CD14-positive monocyte (primary cell): Measurements from ENCODE around the gene TMEM238L. TPM values are rescaled to one million over a fixed set of nuclear protein-coding genes. Genes with fewer than 3 reads are reported as not detected.

Experiments used
- DNase-seq, 3 donors: peaks; one replicate each; pipeline ENCODE4 v3.0.0-alpha.2; 2011 to 2022
- H2AFZ ChIP-seq: 2 replicates; pipeline ENCODE4 v1.6.0; 2012; ENCODE audit warnings: mild to moderate bottlenecking, low read depth, low read length, inconsistent platforms; ENCODE audit not compliant: insufficient read depth, poor library complexity, severe bottlenecking
- H3K27ac ChIP-seq, 2 donors: 1 replicate in 1 of 2; 2 replicates in 1 of 2; pipeline ENCODE4 v1.5.1; 2012 to 2013; ENCODE audit warnings: low read length in 2 of 2, control low read depth in 1 of 2, inconsistent platforms in 1 of 2, low read depth in 1 of 2, mild to moderate bottlenecking in 1 of 2
- H3K27me3 ChIP-seq, 2 donors: one replicate each; pipeline versions ENCODE4 v1.6.0 to v1.6.1; 2011 to 2013; ENCODE audit warnings: low read length in 2 of 2; ENCODE audit not compliant: control insufficient read depth in 2 of 2, insufficient read depth in 2 of 2
- H3K36me3 ChIP-seq, 2 donors: replicated peaks in 1 of 2; 1 replicate in 1 of 2; 2 replicates in 1 of 2; pipeline versions ENCODE4 v1.5.1 to v1.6.1; 2012 to 2013; ENCODE audit warnings: low read length in 2 of 2, control low read depth in 1 of 2, inconsistent platforms in 1 of 2, mild to moderate bottlenecking in 1 of 2; ENCODE audit not compliant: insufficient read depth in 2 of 2, control insufficient read depth in 1 of 2
- H3K4me1 ChIP-seq, 2 donors: 1 replicate in 1 of 2; 2 replicates in 1 of 2; pipeline versions ENCODE4 v1.5.1 to v1.6.1; 2012 to 2013; ENCODE audit warnings: low read length in 2 of 2, control low read depth in 1 of 2, inconsistent platforms in 1 of 2, mild to moderate bottlenecking in 1 of 2, moderate library complexity in 1 of 2; ENCODE audit not compliant: insufficient read depth in 2 of 2, control insufficient read depth in 1 of 2
- H3K4me2 ChIP-seq: replicated peaks from 2 replicates; pipeline ENCODE3; 2012; ENCODE audit warnings: low read length, moderate library complexity, mild to moderate bottlenecking; ENCODE audit not compliant: poor library complexity, severe bottlenecking; ENCODE audit errors: extremely low read depth
- H3K4me3 ChIP-seq, 3 experiments: fragments of 200-600 bp in 1 of 3; sonication (generic) in 1 of 3; replicated peaks in 1 of 3; 1 replicate in 2 of 3; 2 replicates in 1 of 3; pipeline ENCODE4 v1.5.1; 2011 to 2013; ENCODE audit warnings: low read length in 3 of 3, mild to moderate bottlenecking in 3 of 3, control low read depth in 2 of 3, low read depth in 2 of 3, inconsistent platforms in 1 of 3, moderate library complexity in 1 of 3
- H3K79me2 ChIP-seq: 2 replicates; pipeline ENCODE4 v1.6.0; 2012; ENCODE audit warnings: mild to moderate bottlenecking, control low read depth, inconsistent platforms, low read length, moderate library complexity; ENCODE audit not compliant: insufficient read depth
- H3K9ac ChIP-seq: 2 replicates; pipeline ENCODE4 v1.6.0; 2017; ENCODE audit warnings: low read length, mild to moderate bottlenecking; ENCODE audit not compliant: insufficient read depth, poor library complexity, severe bottlenecking
- H3K9me3 ChIP-seq, 2 donors: replicated peaks in 1 of 2; 1 replicate in 1 of 2; 2 replicates in 1 of 2; pipeline versions ENCODE4 v1.5.1 to v1.6.1; 2012 to 2013; ENCODE audit warnings: low read length in 2 of 2, control low read depth in 1 of 2; ENCODE audit not compliant: control insufficient read depth in 1 of 2, insufficient read depth in 1 of 2
- H4K20me1 ChIP-seq: 2 replicates; pipeline ENCODE4 v1.6.0; 2012; ENCODE audit warnings: mild to moderate bottlenecking, low read length, control low read depth, moderate library complexity; ENCODE audit not compliant: insufficient read depth
- H3K27ac Mint-ChIP-seq, 7 donors: one replicate each; pipeline ENCODE4 v1.8.0; 2020; ENCODE audit warnings: mild to moderate bottlenecking in 7 of 7, mixed read lengths in 7 of 7, moderate library complexity in 6 of 7, inconsistent platforms in 2 of 7
- H3K27me3 Mint-ChIP-seq, 3 donors: one replicate each; pipeline ENCODE4 v1.8.0; 2021 to 2022; ENCODE audit warnings: low read depth in 3 of 3, mild to moderate bottlenecking in 3 of 3, mixed read lengths in 3 of 3, moderate library complexity in 3 of 3, inconsistent platforms in 1 of 3
- H3K36me3 Mint-ChIP-seq, 2 donors: one replicate each; pipeline ENCODE4 v1.8.0; 2020; ENCODE audit warnings: mixed read lengths in 2 of 2, inconsistent platforms in 1 of 2, mild to moderate bottlenecking in 1 of 2
- H3K4me1 Mint-ChIP-seq: one replicate; pipeline ENCODE4 v1.8.0; 2020; ENCODE audit warnings: mild to moderate bottlenecking, mixed read lengths
- H3K4me3 Mint-ChIP-seq, 2 donors: one replicate each; pipeline ENCODE4 v1.8.0; 2020; ENCODE audit warnings: mild to moderate bottlenecking in 2 of 2, mixed read lengths in 2 of 2, moderate library complexity in 1 of 2
- H3K9me3 Mint-ChIP-seq, 7 donors: one replicate each; pipeline ENCODE4 v1.8.0; 2020 to 2022; ENCODE audit warnings: mixed read lengths in 7 of 7, mild to moderate bottlenecking in 6 of 7, moderate library complexity in 6 of 7, inconsistent platforms in 2 of 7
- WGBS: methylation state at CpG from one replicate; pipeline ENCODE4 v1.1.5; 2013; ENCODE audit warnings: missing lambda C conversion rate; ENCODE audit not compliant: insufficient coverage; 5-methylcytosine and 5-hydroxymethylcytosine counted together
- intact Hi-C, 2 donors: fragments of 100-400 bp; cut with micrococcal nuclease; formaldehyde crosslinking; loops; one replicate each; pipeline versions ENCODE4 v1.15.0 to v1.15.1; 2023
- polyA plus RNA-seq, 3 donors: library from polyadenylated mRNA; depleted of rRNA in 1 of 3; unstranded in 2 of 3; stranded (reverse) in 1 of 3; fragments of 300-500 nt in 2 of 3; fragments of >200 nt in 1 of 3; fragmentation: Illumina TruSeq in 2 of 3; gene quantifications; 1 replicate in 2 of 3; 2 replicates in 1 of 3; pipeline ENCODE4 v1.2.3, GENCODE V29; 2012 to 2021
- TF ChIP-seq, protein P1 (sequence below): fragments of 200-600 bp; IDR thresholded peaks from one replicate; pipeline ENCODE4 v1.8.0; 2022; ENCODE audit warnings: antibody characterized with exemption, mild to moderate bottlenecking

The TMEM238L gene
- polyA plus RNA-seq, 3 donors, result not detected

DNA sequence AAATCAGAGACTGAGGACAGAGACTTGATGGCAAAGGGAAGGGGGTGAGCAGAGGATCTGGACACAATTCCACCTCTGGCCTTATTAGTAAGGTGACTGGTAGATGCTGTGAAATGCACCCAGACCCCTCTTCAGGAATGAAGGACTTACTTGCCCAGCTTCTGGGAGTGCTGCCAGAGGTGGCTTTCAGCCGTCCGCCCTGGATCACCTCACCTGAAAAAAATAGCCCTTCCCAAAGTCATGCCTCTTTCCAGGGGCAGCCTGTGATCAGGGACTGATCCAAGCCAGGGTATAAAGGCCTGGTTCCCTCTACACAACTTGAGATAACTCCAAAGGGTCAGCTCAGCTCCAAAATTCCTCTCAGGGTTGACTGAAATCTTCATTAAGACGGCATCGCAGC, 53.7 kb downstream of the TMEM238L start:
- Histone ChIP-seq H3K4me1 (no peaks in the 10 kb centered on the region), H3K9ac (no peak overlapping the region), H3K4me3 (no peak overlapping the region), H3K36me3 (no peaks in the 10 kb centered on the region), H4K20me1 (no peaks in the 10 kb centered on the region), H3K27me3 (no peaks in the 10 kb centered on the region), H3K4me2 (no peak overlapping the region), H3K79me2 (no peaks in the 10 kb centered on the region), H3K27ac (no peak overlapping the region), H3K9me3 (no peaks in the 10 kb centered on the region), H2AFZ (no peak overlapping the region)
- Mint-ChIP-seq H3K4me1 (peaks cover 4% of the 10 kb centered on the region), H3K27me3 (peaks cover 1 to 7% (median 4%) of the 10 kb centered on the region in 3 donors), H3K36me3 (no peaks in the 10 kb centered on the region), H3K4me3 (no peak overlapping the region), H3K27ac (no peak overlapping the region), H3K9me3 (peaks cover 0 to 3% (median 0%) of the 10 kb centered on the region in 7 donors)
- DNase-seq, result no peak
- intact Hi-C loops, result no loop called here
- 98% methylated on average over 4 of the region's 4 CpGs for WGBS
- TF ChIP-seq, protein P1, sequence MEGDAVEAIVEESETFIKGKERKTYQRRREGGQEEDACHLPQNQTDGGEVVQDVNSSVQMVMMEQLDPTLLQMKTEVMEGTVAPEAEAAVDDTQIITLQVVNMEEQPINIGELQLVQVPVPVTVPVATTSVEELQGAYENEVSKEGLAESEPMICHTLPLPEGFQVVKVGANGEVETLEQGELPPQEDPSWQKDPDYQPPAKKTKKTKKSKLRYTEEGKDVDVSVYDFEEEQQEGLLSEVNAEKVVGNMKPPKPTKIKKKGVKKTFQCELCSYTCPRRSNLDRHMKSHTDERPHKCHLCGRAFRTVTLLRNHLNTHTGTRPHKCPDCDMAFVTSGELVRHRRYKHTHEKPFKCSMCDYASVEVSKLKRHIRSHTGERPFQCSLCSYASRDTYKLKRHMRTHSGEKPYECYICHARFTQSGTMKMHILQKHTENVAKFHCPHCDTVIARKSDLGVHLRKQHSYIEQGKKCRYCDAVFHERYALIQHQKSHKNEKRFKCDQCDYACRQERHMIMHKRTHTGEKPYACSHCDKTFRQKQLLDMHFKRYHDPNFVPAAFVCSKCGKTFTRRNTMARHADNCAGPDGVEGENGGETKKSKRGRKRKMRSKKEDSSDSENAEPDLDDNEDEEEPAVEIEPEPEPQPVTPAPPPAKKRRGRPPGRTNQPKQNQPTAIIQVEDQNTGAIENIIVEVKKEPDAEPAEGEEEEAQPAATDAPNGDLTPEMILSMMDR, result no peak

DNA sequence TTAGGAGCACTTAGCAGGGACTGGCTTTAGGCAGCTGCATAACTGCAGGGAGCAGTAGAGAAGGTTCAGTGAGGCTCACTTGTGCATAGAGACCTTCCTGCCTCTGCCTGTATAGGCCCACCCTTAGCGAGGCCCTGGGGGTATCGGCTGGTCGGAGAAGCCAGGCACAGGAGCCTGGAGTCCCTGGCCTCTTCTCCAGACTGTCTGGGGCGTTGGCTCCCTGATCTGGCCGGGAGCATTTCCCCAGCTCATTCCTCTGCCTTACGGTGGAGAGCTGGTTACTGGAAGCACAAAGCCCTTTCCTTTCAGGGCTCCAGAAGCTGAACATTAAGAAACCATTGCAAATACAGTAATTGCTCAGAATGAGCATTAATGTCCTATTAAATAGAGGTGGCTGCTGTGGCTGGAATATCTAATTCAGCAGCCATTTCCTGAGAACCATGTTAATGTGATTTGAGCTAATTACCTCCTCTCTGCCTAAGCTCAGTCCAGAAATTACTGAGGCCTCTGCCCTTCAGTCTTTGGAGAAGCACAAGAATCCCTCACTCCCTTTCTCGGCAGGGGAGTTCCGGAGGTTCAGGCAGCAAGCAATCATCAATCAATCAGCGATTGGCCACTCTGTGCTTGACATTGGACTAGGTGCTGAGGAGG, 55.2 kb downstream of the TMEM238L start:
- H3K27me3 Mint-ChIP-seq, result peaks cover 1 to 6% (median 3%) of the 10 kb centered on the region in 3 donors
- Histone ChIP-seq H2AFZ (no peak overlapping the region), H3K4me2 (no peak overlapping the region), H4K20me1 (no peaks in the 10 kb centered on the region), H3K4me1 (no peaks in the 10 kb centered on the region), H3K9me3 (no peaks in the 10 kb centered on the region), H3K36me3 (no peaks in the 10 kb centered on the region), H3K27ac (no peak overlapping the region), H3K4me3 (no peak overlapping the region), H3K27me3 (no peaks in the 10 kb centered on the region), H3K79me2 (no peaks in the 10 kb centered on the region), H3K9ac (no peak overlapping the region)
- no peaks in the 10 kb centered on the region for H3K9me3 Mint-ChIP-seq
- no peaks in the 10 kb centered on the region for H3K36me3 Mint-ChIP-seq
- no peak overlapping the region for H3K4me3 Mint-ChIP-seq
- TF ChIP-seq, protein P1, result no peak
- H3K27ac Mint-ChIP-seq, result no peak overlapping the region
- H3K4me1 Mint-ChIP-seq, result peaks cover 4% of the 10 kb centered on the region
- no peak for DNase-seq
- 70% methylated on average over 6 of the region's 9 CpGs for WGBS
- intact Hi-C loops, result no loop called here
